Body of pancreas (tissue), 4 donors: ENCODE data around the gene POLR3H.

ENCODE experiments used
- CTCF ChIP-seq, 7 experiments: fragments of 450-650 bp in 4 of 7; fragments of 200-600 bp in 3 of 7; sonication (generic) in 3 of 7; IDR thresholded peaks; one replicate each; pipeline ENCODE4 v1.5.1; 2016 to 2019; ENCODE audit warnings: antibody characterized with exemption in 7 of 7
- POLR2A ChIP-seq, 3 donors: fragments of 450-650 bp; IDR thresholded peaks; one replicate each; pipeline ENCODE4 v1.6.1; 2016; ENCODE audit warnings: antibody characterized with exemption in 3 of 3, mild to moderate bottlenecking in 2 of 3

- TF ChIP-seq POLR2A (IDR thresholded peaks at IDR 0.05): no peak
- TF ChIP-seq CTCF (IDR thresholded peaks at IDR 0.05): no peak
These were observed 44.0 kb downstream of the POLR3H start for GRCh38 chr22:41500303-41500702.
